A549 treated with RU486 at 1 μM for 4 hours (cell line): Measurements from ENCODE around the gene PLXNB1. TPM values are rescaled to one million over a fixed set of nuclear protein-coding genes. Genes with fewer than 3 reads are reported as not detected.

Experiments
- total RNA-seq: library from RNA; stranded (reverse); fragments of 200-300 nt; extraction: Qiagen RNA extraction; gene quantifications from 5 replicates; pipeline ENCODE4 v1.2.3, GENCODE V29; 2022; ENCODE audit warnings: low read depth

Gene PLXNB1, protein sequence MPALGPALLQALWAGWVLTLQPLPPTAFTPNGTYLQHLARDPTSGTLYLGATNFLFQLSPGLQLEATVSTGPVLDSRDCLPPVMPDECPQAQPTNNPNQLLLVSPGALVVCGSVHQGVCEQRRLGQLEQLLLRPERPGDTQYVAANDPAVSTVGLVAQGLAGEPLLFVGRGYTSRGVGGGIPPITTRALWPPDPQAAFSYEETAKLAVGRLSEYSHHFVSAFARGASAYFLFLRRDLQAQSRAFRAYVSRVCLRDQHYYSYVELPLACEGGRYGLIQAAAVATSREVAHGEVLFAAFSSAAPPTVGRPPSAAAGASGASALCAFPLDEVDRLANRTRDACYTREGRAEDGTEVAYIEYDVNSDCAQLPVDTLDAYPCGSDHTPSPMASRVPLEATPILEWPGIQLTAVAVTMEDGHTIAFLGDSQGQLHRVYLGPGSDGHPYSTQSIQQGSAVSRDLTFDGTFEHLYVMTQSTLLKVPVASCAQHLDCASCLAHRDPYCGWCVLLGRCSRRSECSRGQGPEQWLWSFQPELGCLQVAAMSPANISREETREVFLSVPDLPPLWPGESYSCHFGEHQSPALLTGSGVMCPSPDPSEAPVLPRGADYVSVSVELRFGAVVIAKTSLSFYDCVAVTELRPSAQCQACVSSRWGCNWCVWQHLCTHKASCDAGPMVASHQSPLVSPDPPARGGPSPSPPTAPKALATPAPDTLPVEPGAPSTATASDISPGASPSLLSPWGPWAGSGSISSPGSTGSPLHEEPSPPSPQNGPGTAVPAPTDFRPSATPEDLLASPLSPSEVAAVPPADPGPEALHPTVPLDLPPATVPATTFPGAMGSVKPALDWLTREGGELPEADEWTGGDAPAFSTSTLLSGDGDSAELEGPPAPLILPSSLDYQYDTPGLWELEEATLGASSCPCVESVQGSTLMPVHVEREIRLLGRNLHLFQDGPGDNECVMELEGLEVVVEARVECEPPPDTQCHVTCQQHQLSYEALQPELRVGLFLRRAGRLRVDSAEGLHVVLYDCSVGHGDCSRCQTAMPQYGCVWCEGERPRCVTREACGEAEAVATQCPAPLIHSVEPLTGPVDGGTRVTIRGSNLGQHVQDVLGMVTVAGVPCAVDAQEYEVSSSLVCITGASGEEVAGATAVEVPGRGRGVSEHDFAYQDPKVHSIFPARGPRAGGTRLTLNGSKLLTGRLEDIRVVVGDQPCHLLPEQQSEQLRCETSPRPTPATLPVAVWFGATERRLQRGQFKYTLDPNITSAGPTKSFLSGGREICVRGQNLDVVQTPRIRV (N-terminal part only)
- total RNA-seq, result 10.5 to 16.6 TPM (median 13.2 TPM) in 5 replicates

DNA sequence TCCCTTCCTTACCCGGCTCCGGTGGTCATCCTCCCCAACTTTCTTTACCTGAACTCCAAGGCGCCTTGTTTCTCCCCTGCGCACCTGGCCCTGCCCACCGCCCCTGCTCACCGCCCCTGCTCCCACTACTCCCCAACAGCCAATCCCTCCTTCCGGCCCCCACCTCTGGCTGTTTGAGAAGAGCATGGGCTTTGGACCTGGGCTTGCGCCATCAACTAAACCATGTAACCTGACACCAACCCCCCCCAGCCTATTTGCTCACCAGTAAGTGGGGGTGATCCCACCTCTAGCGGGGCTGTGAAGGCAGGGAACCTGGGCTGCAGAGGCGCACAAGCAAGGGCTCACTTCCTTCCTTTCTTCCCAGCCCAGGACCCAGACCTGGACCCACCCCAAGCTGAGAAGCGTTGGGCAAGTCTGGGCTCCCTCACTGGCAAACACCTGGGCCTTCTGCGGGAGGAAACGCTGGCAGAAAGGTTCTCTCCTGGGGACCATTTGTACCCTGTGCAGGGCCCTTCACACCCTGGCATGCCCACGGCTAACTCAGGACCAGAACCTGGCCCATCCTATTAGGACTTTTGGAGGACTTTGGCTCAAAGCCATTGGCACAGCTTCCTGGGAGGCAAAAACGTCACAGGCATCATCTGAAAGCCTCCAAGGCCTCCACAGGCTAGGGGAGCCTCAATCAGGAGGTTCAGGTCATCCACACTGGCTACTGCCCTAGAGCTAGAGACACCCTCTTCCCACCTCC is at the start of gene PLXNB1:
Gene PLXNB1, minus strand, starts transcription at position 127 of the 748 bp plus-strand sequence. CDS start 5,475 bp downstream, outside the sequence.

DNA sequence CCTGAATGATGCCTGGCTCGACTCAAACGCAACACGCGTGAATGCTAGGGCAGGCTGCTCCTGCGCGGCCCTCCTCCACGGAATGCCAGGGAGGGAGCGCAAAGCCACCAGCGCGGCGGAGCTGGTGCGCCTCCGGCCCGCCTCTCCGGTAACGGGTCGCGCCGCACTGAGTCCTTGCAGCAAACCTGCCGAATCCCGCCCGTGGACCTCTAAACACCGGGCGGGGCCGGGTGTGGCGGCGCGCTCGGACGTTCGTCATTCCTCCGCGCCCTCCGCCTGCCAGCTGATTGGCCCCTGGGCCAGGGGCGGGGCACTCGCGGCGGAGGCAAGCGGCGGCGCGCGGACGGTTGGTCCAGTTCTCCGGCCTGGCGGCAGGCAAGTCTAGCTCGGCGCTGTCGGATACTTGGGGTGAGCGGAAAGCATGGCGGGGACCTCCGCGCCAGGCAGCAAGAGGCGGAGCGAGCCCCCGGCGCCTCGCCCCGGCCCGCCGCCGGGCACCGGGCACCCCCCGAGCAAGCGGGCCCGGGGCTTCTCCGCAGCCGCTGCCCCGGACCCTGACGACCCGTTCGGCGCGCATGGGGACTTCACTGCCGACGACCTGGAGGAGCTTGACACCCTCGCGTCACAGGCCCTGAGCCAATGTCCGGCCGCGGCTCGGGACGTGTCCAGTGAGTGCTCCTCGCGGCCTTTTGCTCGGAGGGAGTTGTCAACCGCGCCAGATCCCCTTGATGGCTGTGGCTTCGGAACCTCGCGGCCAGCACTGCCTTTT is 16.7 kb upstream of the PLXNB1 start, which contains the start of gene ATRIP:
Gene ATRIP, plus strand, starts transcription at position 313 of the 769 bp plus-strand sequence. Its CDS starts 109 bp downstream, at position 422.

DNA sequence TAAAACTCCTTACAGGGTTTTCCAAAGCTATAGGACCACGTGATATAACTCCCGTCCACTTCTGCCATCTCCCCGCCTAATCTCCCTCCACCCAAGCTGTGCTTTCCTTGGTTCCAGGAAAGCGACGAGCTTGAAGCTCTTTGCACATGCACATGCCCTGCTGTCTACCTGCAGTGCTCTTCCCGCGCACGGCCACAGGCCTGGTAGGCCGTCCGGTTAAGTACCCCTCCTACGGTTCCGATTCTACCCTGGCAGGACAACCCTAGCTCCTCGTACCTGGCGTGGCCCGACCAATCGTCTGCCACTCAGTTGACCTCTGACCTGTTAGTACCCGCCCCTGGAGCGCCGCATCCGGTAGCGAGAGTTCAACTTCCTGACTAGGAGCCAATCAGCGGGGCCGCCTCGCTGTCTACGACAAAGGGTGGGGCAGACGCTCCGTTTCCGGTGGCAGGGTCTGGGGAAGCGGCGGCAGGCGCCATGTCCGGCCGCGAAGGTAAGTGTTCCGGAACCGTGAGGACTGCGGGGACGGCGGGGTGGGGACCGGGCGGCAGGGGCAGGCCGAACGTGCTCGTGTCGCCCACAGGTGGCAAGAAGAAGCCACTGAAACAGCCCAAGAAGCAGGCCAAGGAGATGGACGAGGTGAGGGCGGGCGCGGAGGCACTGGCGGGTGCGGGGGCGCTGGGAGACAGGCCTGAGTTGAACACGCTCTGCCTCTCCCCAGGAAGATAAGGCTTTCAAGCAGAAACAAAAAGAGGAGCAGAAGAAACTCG is 10.1 kb upstream of the PLXNB1 start, which contains the start of the genes CCDC51 and TMA7:
Gene CCDC51, minus strand, starts transcription at position 300 of the 770 bp plus-strand sequence. CDS start 4,991 bp downstream, outside the sequence.
Gene TMA7, plus strand, starts transcription at position 438 of the 770 bp plus-strand sequence. Its CDS starts 40 bp downstream, at position 478.

DNA sequence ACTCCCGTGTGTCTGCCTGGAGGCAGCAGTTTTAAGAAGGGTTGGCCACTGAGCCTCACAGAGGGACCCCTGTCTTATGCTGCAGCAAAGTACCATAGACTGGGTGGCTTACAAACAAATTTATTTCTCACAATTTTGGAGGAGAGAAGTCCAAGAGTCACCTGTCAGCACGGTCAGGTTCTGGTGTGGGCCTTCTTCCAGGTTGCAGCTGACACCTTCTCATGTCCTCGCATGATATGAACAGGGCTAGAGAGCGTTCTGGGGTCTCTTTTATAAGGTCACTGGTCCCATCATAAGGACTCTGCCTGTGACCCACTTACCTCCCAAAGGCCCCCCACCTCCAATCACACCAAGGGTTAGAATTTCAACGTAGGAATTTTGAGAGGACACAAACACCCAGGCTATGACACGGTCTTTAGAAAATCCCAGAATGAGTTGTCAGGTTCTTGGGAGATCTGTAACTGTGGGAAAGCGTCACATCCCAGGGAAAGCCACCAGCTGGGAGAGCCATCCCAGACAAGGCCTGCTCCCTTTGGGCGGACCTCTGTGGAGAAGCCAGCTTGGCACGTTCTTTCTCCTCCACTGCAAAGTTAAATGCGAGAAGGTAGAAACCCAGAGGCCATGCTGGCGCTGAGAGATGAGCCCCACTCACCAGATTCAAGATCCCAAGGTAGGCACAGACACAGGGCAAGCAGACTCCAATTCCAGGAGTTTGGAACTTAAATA is 58.1 kb downstream of the PLXNB1 start, which contains the start of gene FBXW12:
Gene FBXW12, plus strand, starts transcription at position 569 of the 726 bp plus-strand sequence. CDS start 549 bp downstream, outside the sequence.

Other genes with a start within 250 kb of the PLXNB1 start
- gene CDC25A, start 241.7 kb downstream of the PLXNB1 start, total RNA-seq, result 10.1 to 12.3 TPM (median 11.0 TPM) in 5 replicates
- not detected in 5 replicates for gene CAMP, start 206.6 kb downstream of the PLXNB1 start, total RNA-seq
- gene ZNF589, start 189.0 kb downstream of the PLXNB1 start, total RNA-seq, result 2.5 to 2.7 TPM (median 2.5 TPM) in 5 replicates
- 22.7 to 28.0 TPM (median 23.1 TPM) in 5 replicates for gene NME6, start 128.7 kb downstream of the PLXNB1 start, total RNA-seq
- not detected in 5 replicates for gene SPINK8, start 96.4 kb downstream of the PLXNB1 start, total RNA-seq
- gene FBXW12, start 57.9 kb downstream of the PLXNB1 start, total RNA-seq, result not detected in 5 replicates
- 23.5 to 28.7 TPM (median 25.3 TPM) in 5 replicates for gene CCDC51, start 10.0 kb upstream of the PLXNB1 start, total RNA-seq
- gene TMA7, start 10.2 kb upstream of the PLXNB1 start, total RNA-seq, result 279 to 403 TPM (median 326 TPM) in 5 replicates
- gene ATRIP, start 16.7 kb upstream of the PLXNB1 start, total RNA-seq, result 7.2 to 9.3 TPM (median 8.8 TPM) in 5 replicates
- gene SHISA5, start 74.1 kb upstream of the PLXNB1 start, total RNA-seq, result 94.9 to 136 TPM (median 129 TPM) in 5 replicates
- gene PFKFB4, start 126.7 kb upstream of the PLXNB1 start, total RNA-seq, result 12.5 to 15.7 TPM (median 13.4 TPM) in 5 replicates
- gene UCN2, start 133.7 kb upstream of the PLXNB1 start, total RNA-seq, result 7.3 to 10.3 TPM (median 8.6 TPM) in 5 replicates
- 122 to 212 TPM (median 173 TPM) in 5 replicates for gene COL7A1, start 165.2 kb upstream of the PLXNB1 start, total RNA-seq
- 164 to 198 TPM (median 166 TPM) in 5 replicates for gene UQCRC1, start 179.6 kb upstream of the PLXNB1 start, total RNA-seq
- gene TMEM89, start 191.7 kb upstream of the PLXNB1 start, total RNA-seq, result not detected in 5 replicates
- gene SLC26A6, start 205.4 kb upstream of the PLXNB1 start, total RNA-seq, result 12.8 to 21.5 TPM (median 16.4 TPM) in 5 replicates
- gene CELSR3, start 232.8 kb upstream of the PLXNB1 start, total RNA-seq, result 2.7 to 5.3 TPM (median 4.2 TPM) in 5 replicates